ENCODE measurements around the gene DOCK8. TPM values are rescaled to one million over a fixed set of nuclear protein-coding genes. Genes with fewer than 3 reads are reported as not detected.
A peak's percentile ranks its signal among the peaks of the same experiment; 100 is the strongest.
"Not testable (repeated sequence)": the region's sequence is repeated elsewhere in the genome, so short reads cannot be mapped to it uniquely, and the experiment has no call there.

The DOCK8 gene
- 80.8 TPM for total RNA-seq

DNA sequence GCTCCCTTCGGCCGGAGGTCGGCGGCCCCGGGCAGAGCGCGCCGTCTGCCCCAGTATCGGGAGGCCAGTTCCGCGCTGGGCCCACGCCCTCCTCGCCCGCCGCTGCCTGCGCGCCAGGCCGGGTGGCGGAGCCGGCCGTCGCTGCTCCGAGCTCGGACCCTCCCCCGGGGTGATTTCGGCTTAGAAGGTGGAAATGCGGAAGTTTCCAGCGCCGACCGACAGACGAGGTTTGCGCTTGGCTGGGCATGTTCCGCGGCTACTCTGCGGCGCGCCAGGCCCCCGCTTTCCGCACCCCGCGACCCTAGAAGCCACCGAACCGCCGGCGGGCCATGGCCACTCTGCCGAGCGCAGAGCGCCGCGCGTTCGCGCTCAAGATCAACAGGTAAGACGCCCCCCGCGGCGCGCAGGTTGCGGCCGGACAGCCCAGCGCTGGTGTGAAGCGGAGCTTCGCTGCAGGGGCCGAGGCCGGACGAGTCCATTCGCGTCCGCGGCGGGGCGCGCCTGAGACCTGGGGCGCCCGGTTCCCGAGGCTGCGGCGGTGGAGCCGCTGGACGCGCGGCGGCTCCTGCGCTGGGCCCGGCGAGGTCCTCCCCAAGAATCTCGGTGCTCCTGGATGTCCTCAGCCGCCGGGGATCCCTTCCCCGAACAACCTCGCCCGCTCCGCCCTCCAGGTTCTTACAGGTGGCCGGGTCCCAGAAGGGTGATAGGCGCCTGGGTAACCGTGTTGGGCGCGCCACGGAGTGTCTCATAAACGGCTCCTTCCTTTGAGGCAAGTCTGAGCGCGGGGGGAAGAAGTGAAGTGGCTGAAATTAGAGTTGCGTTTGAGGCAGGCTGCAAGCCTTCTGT lies at the start of gene DOCK8:
Gene DOCK8, plus strand, starts transcription at position 218 of the 846 bp plus-strand sequence. Its CDS starts 112 bp downstream, at position 330.
- Histone ChIP-seq H3K4me1 (ENCODE audit: insufficient read depth, low read length) (peaks cover 86% of the 10 kb centered on the region), H3K27me3 (ENCODE audit: insufficient read depth, low read length) (no peaks in the 10 kb centered on the region), H3K9me3 (ENCODE audit: low read depth, low read length) (no peaks in the 10 kb centered on the region), H3K4me3 (ENCODE audit: low read length) (peak within 1 kb of the TSS; percentile 87)

DNA sequence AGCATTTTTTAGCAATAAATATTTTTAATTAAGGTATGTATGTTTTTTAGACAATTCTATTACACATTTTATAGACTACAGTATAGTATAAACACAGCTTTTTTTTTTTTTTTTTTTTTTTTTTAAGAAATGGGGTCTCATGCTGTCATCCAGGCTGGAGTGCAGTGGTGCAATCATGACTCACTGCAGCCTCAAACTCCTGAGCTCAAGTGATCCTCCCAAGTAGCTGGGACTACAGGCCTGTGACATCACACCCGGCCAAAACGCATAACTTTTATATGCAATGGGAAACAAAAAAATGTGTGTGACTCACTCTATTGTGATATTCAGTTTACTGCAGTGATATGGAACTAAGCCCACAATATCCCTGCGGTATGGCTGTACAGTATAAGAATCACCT lies 44.9 kb upstream of the DOCK8 start:
- not testable (repeated sequence) for H3K9me3 ChIP-seq (ENCODE audit: low read depth, low read length); H3K27me3 ChIP-seq (ENCODE audit: insufficient read depth, low read length); H3K4me1 ChIP-seq (ENCODE audit: insufficient read depth, low read length)

DNA sequence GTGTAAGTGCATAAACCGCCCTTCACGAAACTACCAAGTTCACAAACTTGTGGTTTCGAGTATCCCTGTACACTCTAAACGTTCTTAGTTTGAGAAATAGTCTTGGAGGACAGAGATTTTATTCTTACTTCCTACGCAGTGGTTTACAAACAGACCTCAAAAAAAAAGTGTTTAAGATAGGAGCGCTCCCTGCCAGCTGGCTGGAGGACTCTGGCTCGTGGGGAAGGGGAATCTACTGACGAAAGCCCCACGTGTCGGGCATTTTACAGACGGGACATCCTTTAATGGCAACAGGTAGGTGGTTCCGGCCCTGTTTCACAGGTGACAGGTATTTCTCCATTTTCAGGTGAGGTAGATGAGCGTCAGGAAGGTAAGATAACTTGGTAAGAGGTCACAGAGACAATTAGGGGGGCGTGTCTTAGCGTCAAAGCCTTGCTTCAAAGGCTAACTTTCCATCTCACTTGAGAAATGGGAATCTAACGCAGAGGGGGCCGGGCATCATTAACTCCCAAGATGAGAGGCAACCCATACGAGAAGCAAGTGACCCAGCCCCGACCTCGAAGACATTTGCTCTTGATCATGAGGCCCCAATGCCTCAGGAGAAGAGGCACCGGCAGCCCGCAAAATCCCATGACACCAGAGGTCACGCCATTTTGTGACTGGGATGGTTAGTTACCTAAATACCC lies 36.4 kb upstream of the DOCK8 start:
- not testable (repeated sequence) for H3K27me3 ChIP-seq (ENCODE audit: insufficient read depth, low read length); H3K9me3 ChIP-seq (ENCODE audit: low read depth, low read length); H3K4me1 ChIP-seq (ENCODE audit: insufficient read depth, low read length)
- peak overlapping the region; percentile 32 for H3K4me3 ChIP-seq (ENCODE audit: low read length)

More for the DNA sequence above, 44.9 kb upstream of the DOCK8 start:
- H3K4me3 ChIP-seq (ENCODE audit: low read length), result not testable (repeated sequence)

DNA sequence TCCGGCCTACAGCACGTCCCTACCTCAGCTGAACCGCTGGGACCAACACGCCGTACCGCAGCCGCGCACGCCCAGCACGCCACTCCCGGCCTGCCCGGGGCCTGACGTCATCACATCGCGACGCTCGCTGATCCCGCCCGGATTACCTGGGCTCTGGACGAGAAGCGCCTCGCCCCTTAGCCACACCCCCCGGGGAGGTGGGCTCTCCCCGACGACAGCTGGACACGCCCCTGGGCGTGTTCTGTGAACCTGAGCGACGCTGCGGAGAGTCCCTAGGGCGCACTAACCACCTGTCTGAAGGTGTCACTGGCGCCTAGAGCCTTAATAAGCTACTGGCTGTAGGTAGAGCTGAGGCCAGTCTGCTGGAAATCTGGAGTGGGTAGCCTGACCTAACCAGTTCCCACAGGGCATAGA lies 35.7 kb upstream of the DOCK8 start, which contains the start of gene ZNG1A:
Gene ZNG1A, minus strand, starts transcription at position 87 of the 414 bp plus-strand sequence. CDS start 87 bp downstream, outside the sequence.
- H3K9me3 ChIP-seq (ENCODE audit: low read depth, low read length); H3K27me3 ChIP-seq (ENCODE audit: insufficient read depth, low read length); H3K4me1 ChIP-seq (ENCODE audit: insufficient read depth, low read length): not testable (repeated sequence)
- H3K4me3 ChIP-seq (ENCODE audit: low read length), result peak within 1 kb of the TSS; percentile 38

- not testable (repeated sequence) for H3K9me3 ChIP-seq (ENCODE audit: low read depth, low read length); H3K27me3 ChIP-seq (ENCODE audit: insufficient read depth, low read length); H3K4me3 ChIP-seq (ENCODE audit: low read length); H3K4me1 ChIP-seq (ENCODE audit: insufficient read depth, low read length)
These were observed 15.1 kb upstream of the DOCK8 start for GRCh38 chr9:199601-200000.

GRCh38 chr9:206481-206880 lies 8.2 kb upstream of the DOCK8 start:
- H3K4me1 ChIP-seq (ENCODE audit: insufficient read depth, low read length), result peaks cover 37% of the 10 kb centered on the region

GRCh38 chr9:209143-209758 lies 5.4 kb upstream of the DOCK8 start:
- H3K27me3 ChIP-seq (ENCODE audit: insufficient read depth, low read length), result no peaks in the 10 kb centered on the region
- no peak overlapping the region for H3K4me3 ChIP-seq (ENCODE audit: low read length)
- peaks cover 65% of the 10 kb centered on the region for H3K4me1 ChIP-seq (ENCODE audit: insufficient read depth, low read length)
- H3K9me3 ChIP-seq (ENCODE audit: low read depth, low read length), result no peaks in the 10 kb centered on the region

More at GRCh38 chr9:206481-206880, 8.2 kb upstream of the DOCK8 start:
- Histone ChIP-seq H3K4me3 (ENCODE audit: low read length) (no peak overlapping the region), H3K27me3 (ENCODE audit: insufficient read depth, low read length) (no peaks in the 10 kb centered on the region), H3K9me3 (ENCODE audit: low read depth, low read length) (no peaks in the 10 kb centered on the region)

DNA sequence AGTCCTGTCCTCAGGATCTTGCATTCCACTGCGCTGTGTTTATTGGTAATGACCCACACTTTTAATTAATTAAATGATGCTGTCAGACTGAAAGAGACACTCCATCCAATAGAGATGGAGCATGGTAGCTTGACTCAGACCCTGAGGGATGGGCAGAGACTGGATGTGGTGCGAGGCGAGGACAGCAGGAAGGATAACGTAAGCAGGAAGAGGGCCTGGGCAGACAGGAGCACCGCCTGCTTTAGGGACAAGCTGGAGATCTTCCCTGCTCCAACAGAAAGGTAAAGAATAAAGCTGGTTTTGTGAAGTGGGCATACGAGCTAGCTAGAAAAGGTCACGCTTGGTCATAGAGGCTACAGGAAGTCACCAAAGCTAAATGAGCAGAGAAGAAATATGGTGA lies 3.6 kb upstream of the DOCK8 start:
- no peaks in the 10 kb centered on the region for H3K9me3 ChIP-seq (ENCODE audit: low read depth, low read length)
- H3K4me1 ChIP-seq (ENCODE audit: insufficient read depth, low read length), result peaks cover 75% of the 10 kb centered on the region
- H3K4me3 ChIP-seq (ENCODE audit: low read length), result no peak overlapping the region
- no peaks in the 10 kb centered on the region for H3K27me3 ChIP-seq (ENCODE audit: insufficient read depth, low read length)

DNA sequence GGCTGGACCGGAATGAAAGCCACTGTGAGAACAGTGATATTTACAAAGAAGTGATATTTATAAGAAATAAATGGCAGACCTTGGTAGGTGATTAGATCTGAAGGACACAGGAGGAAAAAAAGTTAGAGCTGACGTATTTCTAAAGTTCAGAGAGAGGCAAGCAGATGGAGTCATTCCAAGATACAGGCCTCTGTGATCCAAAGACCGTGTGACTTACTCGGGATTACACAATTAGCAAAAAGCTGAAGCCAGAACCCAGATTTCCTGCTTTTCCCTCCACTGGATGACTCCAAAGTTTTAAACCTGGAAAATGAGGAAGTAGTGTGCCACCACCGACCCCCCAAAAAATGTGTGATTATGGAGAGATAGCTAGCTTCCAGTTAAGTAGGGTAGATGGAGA lies 3.1 kb upstream of the DOCK8 start:
- Histone ChIP-seq H3K4me1 (ENCODE audit: insufficient read depth, low read length) (peaks cover 75% of the 10 kb centered on the region), H3K4me3 (ENCODE audit: low read length) (no peak overlapping the region), H3K9me3 (ENCODE audit: low read depth, low read length) (no peaks in the 10 kb centered on the region), H3K27me3 (ENCODE audit: insufficient read depth, low read length) (no peaks in the 10 kb centered on the region)

DNA sequence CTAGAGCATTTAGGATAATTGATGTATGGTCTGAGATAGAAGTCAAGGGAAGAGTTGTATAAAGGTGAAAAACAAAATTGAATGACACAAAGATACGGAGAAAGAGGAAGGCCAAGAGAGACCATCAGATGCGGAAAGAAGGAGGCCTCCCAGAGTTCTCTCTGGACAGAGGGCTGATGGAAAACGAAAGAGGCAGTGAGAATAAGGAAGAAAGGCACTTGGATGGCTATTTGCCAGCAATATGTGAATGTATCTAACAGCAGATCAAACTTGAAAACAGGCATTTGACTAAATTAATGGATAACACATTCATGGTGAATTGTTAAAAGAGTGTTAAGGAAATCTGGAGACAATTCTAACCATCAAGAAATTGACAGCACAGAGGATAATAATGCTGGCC lies 2.4 kb upstream of the DOCK8 start:
- no peaks in the 10 kb centered on the region for H3K9me3 ChIP-seq (ENCODE audit: low read depth, low read length)
- peaks cover 79% of the 10 kb centered on the region for H3K4me1 ChIP-seq (ENCODE audit: insufficient read depth, low read length)

GRCh38 chr9:213901-214300 lies 764 bp upstream of the DOCK8 start:
- not testable (repeated sequence) for H3K9me3 ChIP-seq (ENCODE audit: low read depth, low read length); H3K27me3 ChIP-seq (ENCODE audit: insufficient read depth, low read length)
- H3K4me1 ChIP-seq (ENCODE audit: insufficient read depth, low read length), result peaks cover 84% of the 10 kb centered on the region
- peak overlapping the region; percentile 87 for H3K4me3 ChIP-seq (ENCODE audit: low read length)

More for the DNA sequence above, 2.4 kb upstream of the DOCK8 start:
- no peak overlapping the region for H3K4me3 ChIP-seq (ENCODE audit: low read length)
- H3K27me3 ChIP-seq (ENCODE audit: insufficient read depth, low read length), result no peaks in the 10 kb centered on the region

DNA sequence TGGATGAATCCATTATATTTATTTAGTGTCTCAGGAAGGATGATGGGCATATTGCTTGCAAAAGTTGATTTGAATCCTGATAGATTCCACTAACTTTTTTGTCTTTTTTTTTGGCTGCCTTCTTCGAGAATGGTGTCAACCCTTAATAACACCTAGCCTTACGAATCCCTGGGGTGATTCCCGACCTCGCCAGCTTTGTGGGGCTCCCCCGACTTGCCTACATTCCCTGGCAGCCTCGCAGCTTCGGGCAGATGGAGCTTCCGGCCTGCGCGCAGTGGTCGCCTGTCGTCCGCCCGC lies 366 bp upstream of the DOCK8 start:
- Histone ChIP-seq H3K4me3 (ENCODE audit: low read length) (peak overlapping the region; percentile 87), H3K4me1 (ENCODE audit: insufficient read depth, low read length) (peaks cover 84% of the 10 kb centered on the region), H3K27me3 (ENCODE audit: insufficient read depth, low read length) (no peaks in the 10 kb centered on the region), H3K9me3 (ENCODE audit: low read depth, low read length) (no peaks in the 10 kb centered on the region)

DNA sequence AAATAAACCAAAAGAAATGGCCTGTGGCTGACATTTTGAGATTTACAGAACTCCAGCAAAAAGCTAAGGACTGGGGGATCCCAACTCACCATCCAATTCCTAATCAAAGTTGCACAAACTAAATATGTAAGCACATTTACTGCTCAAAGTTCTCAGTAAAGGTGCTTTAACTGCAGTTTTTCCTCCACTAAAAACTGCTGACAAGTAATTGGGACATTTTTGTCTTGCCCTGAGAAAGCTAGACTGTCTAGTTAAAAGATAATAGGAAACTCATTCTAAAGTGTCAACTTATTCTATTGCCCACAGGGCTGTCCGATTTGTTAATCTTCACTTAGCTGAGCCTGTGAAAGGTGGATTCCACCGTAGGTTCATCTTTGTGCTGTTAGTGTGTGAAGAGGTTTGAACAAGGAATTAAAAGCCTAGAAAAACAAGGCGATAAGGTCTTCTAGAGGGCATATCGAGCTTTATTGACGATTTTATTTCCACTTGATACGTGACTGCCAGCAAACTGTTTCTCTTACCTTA lies 1.0 kb downstream of the DOCK8 start:
- Histone ChIP-seq H3K9me3 (ENCODE audit: low read depth, low read length) (no peaks in the 10 kb centered on the region), H3K4me3 (ENCODE audit: low read length) (peak overlapping the region; percentile 87), H3K4me1 (ENCODE audit: insufficient read depth, low read length) (peaks cover 88% of the 10 kb centered on the region), H3K27me3 (ENCODE audit: insufficient read depth, low read length) (no peaks in the 10 kb centered on the region)

DNA sequence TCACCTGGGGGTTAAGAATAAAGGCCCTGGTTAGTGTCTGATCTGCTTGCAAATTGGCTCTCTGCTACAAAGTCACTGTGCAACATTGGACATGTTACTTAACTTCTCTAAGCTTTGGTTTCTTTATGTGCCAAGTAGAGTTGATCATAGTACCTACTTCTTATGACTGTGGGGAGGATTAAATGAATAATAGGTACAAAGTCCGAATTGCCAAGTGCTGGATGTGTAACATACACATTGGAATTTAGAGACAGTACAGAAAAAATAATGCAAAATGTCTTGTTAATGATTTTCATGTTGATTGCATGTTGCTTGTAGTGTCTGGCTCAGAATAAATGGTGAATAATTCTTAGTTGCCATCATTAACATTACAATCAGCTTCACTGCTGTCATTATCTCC lies 2.2 kb downstream of the DOCK8 start:
- no peaks in the 10 kb centered on the region for H3K27me3 ChIP-seq (ENCODE audit: insufficient read depth, low read length)
- no peaks in the 10 kb centered on the region for H3K9me3 ChIP-seq (ENCODE audit: low read depth, low read length)
- H3K4me3 ChIP-seq (ENCODE audit: low read length), result peak overlapping the region; percentile 87
- peaks cover 88% of the 10 kb centered on the region for H3K4me1 ChIP-seq (ENCODE audit: insufficient read depth, low read length)

- Histone ChIP-seq H3K27me3 (ENCODE audit: insufficient read depth, low read length) (no peaks in the 10 kb centered on the region), H3K4me3 (ENCODE audit: low read length) (no peak overlapping the region), H3K9me3 (ENCODE audit: low read depth, low read length) (no peaks in the 10 kb centered on the region), H3K4me1 (ENCODE audit: insufficient read depth, low read length) (peaks cover 88% of the 10 kb centered on the region)
These were observed 3.3 kb downstream of the DOCK8 start for GRCh38 chr9:217950-218349.
